Dedifferentiated amniotic fluid mesenchymal stem cell (primary cell): Measurements from ENCODE around the gene DNAI1.
"Not testable (repeated sequence)": the region's sequence is repeated elsewhere in the genome, so short reads cannot be mapped to it uniquely, and the experiment has no call there.

Source experiments
- DNase-seq: peaks from one replicate; pipeline ENCODE4 v3.0.0-alpha.2; 2016; ENCODE audit errors: extremely low spot score

The DNAI1 gene

DNA sequence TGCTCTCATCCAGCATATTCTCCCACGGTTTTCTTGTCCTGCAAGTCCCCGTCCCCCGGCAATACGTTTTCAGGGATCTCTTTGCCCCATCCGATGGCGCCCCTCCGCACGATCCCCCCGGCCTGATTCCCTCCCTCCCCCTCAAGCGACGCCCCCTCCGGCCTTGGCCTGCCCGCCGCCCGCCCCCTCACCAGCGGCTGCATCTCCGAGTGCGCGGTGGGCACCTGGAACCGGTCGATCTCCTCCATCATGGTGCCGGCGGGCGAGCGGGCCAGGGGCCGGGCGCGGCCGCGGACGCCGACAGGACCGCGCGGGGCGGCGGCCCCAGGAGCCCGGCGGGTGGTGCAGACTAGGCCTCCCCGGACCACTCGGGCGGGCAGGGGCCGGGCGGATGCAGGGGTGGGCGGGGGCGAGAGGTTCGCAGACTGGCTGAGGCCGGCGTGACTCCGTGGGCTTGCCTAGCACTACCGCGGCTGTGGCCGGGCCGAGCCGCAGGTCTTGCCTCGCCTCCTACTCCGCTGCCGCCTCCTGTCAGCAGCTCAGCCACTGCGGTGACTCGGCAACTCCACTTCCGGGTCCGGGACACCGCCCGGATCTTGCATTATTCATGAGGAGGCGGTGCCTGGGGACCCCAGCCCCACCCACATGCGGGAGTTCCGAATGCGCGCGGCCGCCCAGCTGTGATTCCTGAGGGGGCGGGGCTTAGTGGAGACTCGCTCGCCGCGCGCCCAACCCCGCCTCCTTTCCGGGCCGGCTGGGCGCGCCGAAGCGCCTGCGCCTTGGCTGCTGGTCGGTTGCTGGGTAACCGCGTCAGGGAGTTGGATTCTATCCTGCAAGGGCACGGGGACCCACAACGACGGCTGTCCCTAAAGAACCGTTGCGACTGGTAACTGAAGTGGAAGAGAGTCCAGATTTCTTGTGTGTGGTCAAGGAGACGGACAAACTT lies at the start of gene DNAI1, which contains the start of gene FAM219A:
DNAI1 (plus strand) TSS at position 793 of the 946 bp plus-strand sequence. CDS start 201 bp downstream, outside the sequence.
FAM219A (minus strand) TSS at position 558 of the 946 bp plus-strand sequence; CDS start at position 251, 307 bp downstream.
- peak; percentile 98 for DNase-seq

DNA sequence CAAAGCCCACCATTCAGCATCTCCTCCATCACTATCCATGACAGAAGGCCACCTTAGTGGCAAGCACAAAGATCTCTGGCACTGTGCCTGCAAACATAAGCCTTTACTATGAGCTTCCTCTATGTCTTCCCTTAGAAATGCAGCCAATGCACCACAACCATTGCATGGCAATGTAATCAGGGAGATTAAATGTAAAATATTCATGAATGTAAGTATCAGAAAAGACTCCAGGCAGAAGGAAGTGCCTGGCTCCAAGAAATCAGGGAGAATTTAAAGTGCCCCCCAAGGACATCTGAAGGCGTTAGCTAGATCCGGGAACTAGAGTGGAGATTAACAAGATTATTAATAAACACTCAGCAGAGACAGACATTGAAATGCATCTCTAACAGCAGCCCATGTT lies 49.5 kb upstream of the DNAI1 start:
- no peak for DNase-seq

DNA sequence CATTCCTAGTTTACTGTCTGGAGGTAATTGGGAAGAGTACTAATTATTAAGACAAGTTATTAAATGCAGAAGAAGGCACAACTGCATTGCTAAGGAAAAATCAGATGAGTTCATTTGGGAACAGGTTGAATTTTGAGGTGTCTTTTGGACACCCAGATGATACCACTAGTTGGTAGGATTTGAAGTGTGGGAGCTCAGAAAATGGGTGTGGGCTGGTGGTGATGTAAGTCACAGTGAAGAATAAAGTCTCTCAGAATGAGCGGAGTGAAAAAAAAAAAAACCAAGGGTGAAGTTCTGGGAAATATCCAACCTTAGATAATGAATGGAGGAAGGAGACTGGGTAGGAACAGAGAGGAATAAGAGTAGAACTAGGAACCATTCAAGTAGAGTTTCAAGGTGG lies 46.3 kb upstream of the DNAI1 start:
- no peak for DNase-seq

DNA sequence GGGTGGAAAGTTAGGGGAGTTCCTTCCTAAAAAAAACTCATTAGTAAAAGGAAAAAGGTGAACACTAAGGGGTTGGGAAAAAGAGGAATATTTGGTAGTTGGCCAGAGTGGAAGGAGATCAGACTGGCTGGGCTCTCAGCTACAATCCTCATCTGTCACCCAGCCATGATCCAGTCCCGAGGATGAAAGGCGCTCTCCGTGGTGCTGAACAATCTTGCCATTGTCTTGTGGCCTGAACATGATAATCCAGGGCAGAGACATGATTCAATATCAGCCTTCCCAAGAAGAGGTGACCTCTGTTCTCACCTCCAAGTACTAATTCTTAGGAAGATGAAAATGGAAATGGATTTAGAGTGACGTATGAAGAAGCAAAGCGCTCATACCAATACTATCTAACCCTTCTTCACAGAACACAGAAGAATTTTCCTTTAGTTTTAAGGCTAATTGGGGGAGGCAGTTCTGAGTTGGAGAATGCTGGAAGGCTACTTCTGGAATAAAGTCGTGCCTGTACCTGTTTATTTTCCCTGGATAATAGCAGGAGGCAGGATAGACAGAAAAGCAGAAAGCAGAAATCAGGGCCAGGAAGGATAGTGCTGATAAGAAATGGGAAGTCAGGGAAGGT lies 45.3 kb upstream of the DNAI1 start:
- no peak for DNase-seq

DNA sequence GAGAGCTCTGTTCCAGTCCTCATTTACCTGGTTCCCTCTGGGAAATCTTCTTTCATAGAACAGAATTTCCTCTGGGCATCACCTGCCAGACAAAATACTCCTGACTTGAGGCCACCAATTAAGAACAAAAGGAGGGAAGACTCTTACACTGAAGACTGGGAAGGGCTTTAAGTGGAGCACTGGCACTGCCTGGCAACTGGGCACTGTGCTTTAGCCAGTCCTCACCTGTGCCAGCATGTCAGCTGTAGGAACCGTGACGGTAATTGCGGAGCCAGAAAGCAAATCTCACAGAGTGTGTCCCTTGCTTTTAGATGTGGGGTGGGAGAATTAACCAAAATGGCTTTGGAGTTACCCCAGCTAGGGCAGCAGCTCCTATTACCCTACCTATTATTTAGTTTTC lies 40.9 kb upstream of the DNAI1 start:
- no peak for DNase-seq

DNA sequence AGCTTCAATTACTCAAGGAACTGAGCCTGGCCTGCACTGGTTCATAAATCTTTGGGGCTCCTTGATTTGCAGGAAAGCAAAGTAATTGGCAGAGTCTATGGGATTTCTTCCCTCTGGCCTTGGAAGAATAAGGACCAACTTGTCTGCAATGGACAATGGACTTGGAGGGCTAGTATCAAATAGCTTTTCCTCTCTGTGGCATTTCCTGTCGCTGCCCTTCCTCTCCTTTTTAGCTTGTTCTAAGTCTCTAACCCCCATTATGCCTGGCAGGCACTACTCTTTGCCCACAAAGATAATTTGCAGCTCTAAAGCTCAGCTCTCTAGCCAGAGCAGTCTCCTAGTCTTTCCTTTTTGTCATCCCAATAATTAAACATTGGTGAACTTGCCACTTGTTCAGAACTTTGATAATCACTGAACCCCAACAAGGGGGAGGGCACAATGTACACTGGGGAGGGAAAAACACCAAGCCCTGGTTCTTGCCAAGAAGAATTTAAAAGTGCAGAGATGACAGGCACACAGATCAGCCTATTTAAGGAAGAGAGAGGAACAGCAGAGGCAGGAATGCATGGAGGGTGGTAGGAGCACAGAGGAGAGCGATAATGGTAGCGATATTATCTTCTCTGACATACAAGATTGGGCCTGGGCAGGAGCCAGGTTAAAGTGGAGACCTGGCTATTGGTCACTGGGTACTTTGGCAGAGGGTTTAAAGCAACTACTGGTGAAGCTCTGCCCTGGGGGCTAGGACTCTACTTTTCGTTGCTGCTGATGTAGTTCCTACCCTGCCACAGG lies 38.7 kb upstream of the DNAI1 start:
- DNase-seq = no peak

DNA sequence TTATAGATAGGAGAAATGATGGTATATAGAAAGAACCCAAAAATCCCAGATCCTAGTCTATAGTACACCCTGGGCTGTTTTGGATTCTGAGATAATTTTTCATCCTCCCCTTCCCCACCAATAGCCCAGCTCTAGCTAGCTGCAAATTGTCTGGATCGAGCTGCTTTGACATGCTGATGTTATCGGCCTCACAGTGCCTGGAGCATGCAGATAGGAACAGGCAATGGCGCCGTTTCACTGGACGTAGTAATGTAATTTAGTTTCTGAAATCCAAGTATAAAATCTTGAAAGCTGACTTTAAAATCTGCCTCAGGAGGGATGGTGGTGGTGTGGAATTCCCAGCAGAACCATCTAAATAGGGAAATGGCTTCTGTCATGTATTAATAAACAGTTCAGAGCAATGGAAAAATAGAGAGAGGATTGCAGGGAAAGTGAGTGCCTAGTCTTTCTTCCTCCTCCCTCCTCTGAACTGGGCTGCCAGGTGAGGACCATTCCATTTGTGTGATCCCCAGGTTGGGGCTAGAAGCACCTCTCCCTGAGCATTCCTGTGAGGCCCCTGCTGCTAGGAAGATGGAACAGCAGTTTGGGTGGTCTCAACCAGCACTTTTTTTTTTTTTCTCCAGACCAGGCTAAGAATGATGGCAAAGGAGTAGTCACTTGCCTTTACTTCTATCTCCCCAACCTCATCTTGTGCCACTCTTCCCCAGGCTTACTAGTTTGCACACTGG lies 32.1 kb upstream of the DNAI1 start:
- DNase-seq = no peak

DNA sequence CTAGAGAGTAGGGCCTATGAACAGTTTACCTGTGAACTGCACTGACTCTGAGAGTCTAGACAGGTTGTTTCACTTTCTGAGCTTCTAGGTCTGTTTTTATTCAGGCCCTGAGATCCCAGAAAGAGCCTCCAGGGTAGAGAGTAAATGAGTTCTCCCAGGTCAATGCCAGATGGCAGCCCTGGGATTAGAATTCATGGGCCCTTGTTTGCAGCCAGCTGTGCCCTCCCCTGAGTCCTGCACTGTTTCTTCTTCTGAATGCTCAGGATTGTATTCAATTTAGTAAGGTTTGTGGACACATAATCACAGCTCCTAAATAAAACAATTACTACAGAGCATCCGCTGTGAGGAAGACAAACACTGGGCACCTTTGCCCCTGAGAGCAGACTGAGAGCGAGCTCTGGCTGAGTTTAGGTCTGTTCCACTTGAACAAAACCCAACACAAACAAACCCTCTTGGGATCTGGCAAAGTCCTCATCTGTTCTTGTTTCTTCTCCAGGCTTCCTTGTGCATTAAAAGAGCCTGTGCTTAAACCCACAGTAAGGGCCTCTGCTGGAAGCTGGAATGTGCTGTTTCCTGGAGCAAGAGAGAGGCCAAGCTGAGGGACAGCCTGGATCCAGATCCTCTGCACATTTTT lies 30.2 kb upstream of the DNAI1 start:
- no peak for DNase-seq

DNA sequence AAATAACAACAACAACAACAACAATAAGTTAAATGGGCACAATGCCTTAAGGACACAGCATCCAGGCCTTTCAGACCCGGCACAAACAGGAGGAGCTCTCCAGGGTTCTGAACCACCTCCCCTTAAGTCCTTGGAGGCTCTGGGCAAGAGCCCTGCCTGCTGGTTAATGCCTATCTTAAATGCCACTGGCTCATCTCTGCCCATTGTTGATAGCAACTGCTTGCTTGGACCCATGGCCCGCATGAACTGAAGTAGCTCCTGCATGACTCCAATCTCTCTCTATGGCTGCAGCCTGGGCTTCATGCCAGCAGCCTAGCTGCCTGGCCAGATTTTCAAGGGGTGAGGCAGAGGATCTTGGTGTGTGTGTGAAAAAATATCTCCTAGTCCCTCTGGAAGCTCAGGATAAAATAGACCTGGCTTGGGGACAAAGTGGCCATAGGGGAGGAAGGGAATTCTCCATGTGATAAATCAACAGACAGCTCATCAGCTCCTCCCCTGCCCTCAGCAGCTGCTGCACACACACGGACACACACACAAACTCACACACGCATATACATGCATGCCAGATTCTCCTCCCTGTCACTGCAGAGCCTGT lies 27.7 kb upstream of the DNAI1 start:
- DNase-seq = peak; percentile 66

DNA sequence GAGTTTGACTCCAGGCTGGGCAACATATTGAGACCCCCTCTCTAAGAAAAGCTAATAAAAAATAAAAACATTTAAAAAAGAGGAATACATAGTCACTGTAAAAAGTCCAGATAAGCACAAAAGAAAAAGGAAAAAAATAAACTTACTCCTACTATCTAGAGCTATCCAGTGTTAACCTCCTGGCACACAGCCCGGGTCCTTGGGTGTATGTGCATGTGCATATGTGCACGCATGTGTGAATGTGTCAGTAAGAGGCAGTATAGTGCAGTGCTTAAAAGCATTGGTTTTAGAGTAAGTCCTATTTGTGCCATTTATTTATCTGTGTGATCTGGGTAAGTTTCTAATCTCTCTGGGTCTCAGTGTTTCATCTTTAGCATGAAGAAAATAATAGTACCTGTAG lies 26.9 kb upstream of the DNAI1 start:
- DNase-seq = no peak

DNA sequence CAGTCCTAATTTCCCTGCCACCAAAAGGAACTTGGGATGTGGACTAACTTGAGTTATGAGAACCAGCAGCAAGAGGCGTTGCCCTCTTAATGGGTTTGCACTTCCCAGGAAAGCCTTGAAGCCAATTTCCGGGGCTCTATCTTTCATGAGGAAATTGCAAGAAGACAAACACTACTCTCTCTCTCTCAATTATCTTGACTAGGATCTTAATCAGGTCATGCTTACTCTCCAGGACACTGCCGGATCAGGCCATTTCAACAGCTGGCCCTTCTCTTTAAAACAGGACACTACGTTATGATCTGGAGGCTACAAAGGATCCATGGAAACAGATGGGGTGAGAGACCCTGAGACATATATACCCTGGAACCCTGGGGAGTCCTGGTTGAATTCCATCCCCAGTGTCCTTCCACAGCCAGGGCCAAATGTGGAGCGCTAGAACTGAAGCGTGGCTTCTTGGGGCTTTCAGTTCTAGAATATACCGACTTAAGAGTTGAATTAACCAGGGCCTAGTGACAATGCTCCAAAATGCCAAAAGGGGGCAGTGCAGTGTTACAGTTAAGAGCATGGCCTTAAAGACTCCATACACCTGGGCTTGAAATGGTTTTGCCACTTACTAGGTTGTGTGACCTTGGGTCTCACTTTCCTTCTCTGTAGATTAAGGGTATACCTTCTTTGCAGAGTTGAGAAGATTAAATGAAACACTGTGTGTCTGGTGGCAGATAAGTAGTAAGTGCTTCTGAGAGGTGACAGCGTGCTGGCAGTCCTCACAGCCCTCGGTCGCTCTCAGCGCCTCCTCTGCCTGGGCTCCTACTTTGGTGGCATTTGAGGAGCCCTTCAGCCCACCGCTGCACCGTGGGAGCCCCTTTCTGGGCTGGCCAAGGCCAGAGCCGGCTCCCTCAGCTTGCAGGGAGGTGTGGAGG lies 21.3 kb upstream of the DNAI1 start:
- no peak for DNase-seq

DNA sequence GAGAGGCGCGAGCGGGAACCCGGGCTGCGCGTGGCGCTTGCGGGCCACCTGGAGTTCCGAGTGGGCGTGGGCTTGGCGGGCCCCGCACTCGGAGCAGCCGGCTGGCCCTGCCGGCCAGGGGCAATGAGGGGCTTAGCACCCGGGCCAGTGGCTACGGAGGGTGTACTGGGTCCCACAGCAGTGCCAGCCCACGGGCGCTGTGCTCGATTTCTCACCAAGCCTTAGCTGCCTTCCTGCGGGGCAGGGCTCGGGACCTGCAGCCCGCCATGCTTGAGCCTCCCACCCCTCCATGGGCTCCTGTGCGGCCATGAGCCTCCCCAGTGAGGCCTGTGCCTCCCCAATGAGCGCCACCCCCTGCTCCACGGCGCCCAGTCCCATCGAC lies 20.7 kb upstream of the DNAI1 start:
- not testable (repeated sequence) for DNase-seq

DNA sequence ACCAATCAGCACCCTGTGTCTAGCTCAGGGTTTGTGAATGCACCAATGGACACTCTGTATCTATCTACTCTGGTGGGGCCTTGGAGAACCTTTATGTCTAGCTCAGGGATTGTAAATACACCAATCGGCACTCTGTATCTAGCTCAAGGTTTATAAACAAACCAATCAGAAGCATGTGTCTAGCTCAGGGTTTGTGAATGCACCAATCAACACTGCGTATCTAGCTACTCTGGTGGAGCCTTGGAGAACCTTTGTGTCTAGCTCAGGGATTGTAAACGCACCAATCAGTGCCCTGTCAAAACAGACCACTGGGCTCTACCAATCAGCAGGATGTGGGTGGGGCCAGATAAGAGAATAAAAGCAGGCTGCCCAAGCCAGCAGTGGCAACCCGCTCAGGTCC lies 20.1 kb upstream of the DNAI1 start:
- not testable (repeated sequence) for DNase-seq

DNA sequence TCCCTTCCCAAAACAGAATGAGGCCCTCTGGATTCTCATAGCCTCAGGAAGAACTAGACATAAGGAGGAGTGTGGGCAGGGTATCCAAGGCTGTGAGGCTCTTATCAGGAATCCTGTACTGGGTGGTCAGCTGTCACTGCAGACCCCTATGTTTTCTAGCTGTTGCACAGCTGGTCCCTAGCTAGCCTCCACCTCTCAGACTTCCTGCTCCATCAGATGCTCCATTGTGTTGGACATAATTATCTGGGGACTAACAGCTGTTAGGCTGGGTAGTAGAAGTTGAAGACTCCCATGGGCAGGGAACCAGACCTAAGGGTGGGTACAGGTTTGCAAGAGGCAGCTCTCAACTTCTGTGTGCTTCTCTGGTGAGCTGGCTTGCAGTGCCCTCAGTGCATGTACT lies 18.6 kb upstream of the DNAI1 start:
- DNase-seq = no peak

DNA sequence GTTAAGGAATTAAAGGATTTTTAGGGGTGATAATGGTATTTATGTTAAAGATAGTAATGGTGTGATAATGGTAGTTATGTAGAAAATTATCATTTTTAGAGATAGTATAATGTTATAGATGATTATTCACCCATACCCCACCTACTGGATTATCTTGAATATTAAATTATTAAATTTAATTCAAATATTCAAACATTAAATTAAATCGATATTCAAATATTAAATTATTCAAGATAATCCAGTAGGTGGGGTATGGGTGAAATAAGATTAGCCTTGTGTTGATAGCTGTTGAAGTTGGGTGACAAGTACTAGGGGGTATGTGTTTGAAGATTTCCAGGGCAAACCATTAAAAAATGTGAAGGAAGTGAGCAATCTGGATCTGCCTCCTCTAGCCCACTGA lies 15.8 kb upstream of the DNAI1 start:
- DNase-seq = no peak

DNA sequence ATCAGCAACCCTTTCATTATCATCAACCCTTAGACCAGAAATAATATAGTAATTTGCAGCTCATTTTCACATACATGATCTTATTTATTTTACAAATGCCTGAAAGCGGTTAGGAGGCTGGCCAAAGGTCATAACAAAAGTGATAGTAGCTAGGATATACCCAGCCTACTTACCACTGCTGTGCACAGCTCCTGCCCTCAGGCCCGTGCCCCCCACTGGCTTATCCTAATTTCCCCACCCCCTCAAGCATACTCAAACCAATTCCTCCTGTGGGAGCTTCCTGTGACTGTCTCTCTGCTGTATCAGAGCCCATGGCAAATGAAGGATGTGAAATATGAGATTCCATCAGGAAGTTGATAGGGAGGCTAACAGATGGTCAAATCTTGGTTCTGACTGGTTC lies 15.1 kb upstream of the DNAI1 start:
- DNase-seq = no peak

DNA sequence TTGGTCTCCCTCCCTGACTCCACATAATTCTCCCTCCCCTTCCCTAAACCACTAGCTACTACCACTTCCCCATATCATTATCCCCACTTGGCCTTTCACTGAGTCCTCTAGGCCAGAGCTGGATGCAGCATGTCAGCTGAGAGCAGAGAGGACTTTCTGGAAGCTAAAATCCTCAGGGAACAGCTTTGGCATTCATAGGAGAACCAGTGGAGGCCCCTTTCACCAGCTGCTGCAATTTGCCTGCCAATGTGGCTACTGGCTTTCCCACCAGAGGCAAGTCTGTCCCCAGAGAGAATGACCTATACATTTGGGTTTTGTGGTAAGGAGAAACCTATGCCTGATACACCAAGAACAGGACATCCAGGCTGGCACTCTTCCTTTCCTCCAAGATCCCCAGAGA lies 14.6 kb upstream of the DNAI1 start:
- DNase-seq = no peak

DNA sequence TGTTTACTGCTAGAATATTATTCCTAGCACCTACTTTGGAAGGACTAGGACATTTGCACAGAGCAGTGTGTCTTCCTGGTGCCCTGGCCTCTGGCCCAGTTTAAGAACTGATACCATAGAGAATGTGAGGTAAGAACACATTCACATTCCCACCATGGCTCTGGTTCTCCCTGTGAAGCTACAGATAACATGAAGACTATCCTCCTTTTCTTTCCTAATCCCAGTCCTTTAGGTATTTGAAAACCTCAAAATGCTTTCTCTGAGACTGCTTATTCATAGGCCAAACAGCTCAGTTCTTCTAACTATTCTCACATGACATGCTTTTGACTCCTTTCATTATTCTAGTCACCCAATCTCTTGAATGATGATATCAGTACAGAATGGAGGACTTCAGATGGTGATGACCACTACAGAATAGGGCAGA lies 12.1 kb upstream of the DNAI1 start:
- peak; percentile 25 for DNase-seq

DNA sequence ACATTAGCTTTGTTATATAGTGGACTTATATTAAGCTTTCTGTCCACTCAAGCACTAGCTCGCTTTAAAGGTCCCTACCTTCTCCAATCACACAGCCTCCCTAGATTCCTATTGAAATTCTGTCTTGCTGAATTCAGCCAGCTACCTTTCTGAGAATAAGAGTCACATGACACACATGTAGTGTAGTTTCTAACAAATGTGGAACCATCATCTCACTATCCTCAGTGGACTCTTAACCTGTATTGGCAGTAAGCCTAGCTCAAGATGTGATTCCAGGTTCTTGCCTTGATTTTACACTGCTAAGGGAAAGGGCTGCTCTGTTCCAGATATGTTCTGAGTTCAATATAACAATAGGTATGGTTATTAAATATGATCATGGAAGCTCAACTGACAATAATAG lies 11.7 kb upstream of the DNAI1 start:
- no peak for DNase-seq

DNA sequence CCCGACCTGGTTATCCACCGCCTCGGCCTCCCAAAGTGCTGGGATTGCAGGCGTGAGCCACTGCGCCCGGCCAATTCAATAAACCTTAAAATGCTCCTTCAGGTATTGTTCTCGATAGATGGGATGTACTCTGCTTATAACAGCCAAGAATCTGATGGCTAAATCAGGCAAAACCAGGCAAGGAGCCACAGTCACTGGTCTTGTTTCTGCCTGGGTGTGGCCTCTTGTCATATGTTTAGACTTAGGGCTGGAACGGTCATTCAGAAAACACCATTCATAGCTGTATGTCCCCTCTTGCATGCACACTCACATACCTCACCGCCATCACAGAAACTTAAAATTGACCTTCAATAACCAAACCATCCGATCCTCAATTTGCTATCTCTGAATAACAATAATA lies 8.0 kb upstream of the DNAI1 start:
- no peak for DNase-seq
